HG02938 (cell line): Measurements from ENCODE around the gene TFEB.

Experiments used
- ATAC-seq: cut with Tn5 transposase; IDR thresholded peaks from one replicate; pipeline ENCODE4 v1.9.1; 2021; ENCODE audit warnings: mild to moderate bottlenecking, moderate library complexity; ENCODE audit not compliant: unreplicated experiment

TFEB gene

DNA sequence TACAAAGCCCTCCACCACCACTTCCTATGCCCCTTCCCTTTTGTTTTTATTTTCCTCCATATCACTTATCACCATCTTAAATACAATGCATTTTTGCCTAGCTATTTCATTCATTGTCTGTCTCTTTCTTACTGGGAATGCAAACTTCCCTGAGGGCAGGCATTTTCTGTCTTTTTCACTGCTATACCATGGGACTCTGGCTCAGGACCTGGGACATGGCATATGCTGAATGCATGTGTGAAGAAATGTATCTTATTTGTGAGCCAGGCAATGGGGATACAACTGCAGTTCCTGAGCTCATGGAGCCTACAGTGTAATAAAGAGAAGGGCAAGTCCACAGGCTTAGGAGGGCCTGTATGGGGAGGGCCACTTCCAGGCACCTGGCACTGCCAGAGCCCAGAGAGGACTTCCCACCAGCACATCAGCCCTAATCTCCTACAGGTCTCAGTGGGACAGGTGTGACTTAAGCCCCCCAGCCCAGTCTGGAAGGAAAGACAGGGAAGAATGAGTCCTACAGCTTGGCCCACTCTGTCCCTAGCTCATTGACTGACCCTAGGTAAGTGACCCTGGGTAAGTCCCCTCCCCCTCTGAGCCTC, 43.2 kb downstream of the TFEB start:
- no peak for ATAC-seq

DNA sequence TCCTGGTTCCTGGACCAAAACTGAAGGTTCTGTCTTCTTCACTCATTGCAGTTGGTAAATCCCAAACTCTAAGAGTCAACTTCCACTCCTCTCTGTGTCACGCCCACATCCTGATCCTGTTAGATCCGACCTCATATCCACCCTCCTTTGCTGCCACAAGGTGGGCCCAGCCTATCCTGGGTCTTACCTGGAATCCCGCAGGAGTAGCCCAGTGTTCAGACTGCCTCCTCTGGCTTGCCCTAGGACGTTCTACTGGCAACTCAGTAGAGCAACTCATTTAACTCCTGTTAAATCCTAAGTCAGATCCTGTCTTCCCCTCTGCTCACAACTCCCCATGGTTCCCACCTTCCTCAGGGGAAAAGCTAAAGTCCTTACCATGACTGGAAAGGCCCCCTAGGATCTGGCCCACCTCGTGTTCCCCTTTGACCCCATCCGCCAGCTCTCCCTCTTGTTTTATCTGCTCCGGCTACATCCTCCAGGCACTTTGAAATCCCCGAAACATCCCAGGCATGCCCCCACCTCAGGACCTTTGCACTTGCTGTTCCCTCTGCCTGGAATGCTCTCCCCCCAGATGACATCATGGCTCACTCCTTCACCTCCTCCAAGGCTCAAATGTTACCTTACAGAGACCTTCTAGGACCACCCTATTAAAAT, 43.9 kb downstream of the TFEB start:
- ATAC-seq, result no peak

DNA sequence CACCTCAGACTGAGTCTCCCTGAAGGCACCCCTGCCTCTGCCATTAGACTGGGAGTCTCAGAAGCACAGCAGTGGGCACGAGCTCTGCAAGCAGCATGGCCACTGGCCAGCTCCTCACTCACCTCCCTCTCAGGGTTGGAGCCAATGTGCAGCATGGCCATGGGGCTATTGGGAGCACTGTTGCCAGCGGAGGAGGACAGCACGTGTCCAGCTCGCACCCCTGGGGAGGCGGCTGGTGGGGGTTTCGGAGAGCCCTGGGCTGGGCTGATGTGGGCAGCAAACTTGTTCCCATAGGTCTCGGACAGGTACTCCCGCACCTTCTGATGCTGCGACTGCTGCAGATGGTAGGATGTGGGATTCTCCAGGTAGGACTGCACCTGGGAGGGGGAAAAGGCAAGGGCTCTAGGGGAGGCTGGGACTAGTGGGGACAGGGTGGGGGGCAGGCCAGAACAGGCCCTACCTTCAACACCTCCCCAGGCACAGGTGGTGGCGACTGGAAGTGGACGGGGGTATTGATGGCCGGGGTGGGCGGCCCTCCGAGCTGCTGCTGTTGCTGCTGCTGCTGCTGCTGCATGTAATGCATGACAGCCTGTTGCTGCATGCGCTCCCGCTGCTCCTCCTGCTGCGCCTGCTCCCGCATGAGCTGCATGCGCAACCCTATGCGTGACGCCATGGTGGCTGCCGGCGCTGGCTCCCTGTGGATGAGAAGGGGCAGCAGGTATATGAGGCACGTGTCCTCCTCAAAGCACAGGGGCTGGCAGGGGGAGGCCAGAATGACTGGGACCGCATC, 44.7 kb downstream of the TFEB start:
- ATAC-seq, result no peak

DNA sequence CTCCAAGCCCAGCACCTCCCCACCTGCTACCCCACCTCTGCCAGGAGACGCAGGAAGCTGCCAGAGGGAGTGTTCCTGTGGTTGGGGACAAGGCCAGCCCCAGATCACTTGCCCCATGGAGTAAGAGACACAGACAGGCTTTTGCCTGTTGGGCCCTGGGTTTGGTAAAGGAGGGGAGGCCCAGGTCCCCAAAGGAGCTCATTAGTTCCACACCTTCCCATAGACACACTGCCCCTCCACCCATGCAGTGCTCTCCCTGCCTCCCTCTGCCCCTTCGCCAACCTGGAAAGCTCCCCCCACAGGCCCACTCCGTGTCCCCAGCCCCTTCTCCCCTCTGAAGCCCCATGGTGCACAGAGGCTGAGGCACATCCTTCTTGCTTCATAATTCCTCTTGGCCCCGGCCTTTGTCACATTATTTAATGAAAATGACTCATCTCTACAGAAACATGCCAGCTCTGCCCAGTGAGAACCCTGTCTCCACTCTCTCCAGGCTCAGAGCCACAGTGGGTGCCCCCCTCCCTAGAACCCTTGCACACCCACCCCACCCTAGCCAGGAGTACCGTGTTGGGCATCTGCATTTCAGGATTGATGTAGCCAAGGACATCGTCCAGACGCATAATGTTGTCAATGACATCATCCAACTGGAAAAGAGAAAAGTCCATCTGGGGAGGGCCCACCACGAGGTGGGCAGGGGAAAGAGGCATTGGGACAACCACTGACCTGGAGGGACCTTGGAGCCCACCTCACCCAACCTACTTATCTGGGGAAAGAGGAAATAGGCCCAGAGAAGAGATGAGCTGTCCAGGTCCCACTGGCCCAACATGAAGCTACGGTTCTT, 46.0 kb downstream of the TFEB start:
- ATAC-seq, result no peak

DNA sequence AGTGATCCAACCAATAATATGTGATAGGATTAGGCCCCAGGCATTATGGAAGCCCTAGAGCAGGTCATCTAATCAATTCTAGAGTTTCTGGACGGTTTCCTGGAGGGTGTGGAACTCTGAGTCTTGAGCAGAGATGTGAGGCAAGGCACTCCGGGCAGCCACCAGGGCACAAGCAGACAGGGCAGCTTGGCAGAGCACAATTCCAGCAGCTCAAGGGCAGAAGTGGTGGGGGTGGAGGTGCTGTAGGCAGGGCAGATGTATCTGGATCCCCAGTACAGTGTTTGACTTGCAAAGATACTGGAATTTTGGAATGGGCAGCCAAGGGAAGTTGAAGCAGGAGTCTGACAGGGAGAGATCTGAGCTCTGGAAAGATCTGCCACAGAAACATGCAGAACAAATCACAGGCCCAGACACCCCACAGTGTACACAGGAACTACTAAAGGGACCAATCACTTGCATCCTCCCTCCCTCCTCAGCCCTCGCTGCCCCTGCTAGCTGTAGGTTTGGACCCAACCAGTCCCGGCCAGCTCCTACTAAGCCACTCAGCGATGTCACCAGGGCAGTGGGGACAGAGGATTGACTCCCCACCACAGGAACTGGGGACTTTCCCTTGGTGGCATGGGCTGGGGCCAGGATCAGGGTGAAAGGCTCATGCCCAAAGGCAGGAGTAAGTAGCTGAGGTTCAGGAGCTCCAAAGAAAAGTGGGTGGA, 47.0 kb downstream of the TFEB start:
- no peak for ATAC-seq

DNA sequence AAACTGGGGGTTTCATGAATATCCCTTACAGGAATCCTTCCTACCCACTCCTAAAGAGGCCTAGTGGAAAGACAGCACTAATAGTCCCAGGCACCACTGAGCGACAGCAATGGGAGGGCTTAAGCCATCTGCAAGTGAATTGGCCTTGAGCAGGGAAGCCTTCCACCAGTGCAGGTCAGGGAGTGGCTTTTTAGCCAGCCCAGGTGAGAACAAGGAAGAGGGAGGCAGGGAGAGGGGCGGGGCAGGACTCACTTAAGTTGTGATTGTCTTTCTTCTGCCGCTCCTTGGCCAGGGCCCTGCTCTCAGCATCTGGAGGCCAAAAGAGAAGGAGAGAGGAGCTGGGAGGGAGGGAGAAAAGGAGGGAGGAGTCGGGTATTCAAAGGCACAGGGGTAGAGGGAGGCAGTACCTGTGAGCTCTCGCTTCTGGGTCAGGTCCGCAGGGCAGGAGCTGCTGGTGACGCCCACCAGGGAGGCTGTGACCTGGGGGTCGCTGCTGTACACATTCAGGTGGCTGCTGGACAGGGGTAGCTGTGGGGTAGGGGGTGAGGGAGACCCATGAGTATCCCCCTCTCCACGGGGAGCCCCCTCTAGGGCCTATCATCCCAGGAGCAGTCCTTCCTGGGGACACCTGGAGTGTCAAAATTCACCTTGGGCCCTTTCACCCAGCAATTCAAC, 47.8 kb downstream of the TFEB start:
- no peak for ATAC-seq

DNA sequence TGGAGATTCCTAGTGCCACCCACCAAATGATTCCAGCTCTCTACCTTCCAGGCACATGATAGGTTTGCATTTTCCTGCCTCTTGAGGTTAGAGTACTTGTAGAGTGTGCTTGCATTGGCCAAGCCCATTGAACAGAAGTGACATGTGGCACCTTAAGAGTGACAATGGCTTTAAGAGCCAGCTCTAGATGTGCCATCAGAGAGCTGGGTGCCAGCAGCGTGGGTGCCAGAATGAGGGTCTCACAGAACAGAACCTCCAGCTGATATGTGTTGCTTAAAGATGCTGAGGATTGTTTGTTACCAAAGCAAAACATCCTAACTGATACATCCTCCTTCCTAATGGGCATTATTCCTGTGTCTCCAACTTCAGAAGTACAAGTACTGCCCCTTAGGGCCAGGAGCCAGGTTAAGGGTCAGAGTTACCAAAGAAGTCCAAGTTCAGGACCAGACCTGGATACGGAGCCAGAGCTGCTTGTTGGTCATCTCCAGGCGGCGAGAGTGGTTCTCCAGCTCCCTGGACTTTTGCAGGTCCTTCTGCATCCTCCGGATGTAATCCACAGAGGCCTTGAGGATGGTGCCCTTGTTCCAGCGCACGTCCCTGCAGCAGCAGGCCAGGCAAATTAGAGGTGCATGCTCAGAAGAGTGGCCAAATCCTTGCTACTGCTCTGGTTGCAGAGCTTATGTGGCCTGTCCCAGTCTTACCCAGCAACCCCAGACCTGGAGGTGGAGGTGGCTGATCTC, 49.6 kb downstream of the TFEB start:
- no peak for ATAC-seq

DNA sequence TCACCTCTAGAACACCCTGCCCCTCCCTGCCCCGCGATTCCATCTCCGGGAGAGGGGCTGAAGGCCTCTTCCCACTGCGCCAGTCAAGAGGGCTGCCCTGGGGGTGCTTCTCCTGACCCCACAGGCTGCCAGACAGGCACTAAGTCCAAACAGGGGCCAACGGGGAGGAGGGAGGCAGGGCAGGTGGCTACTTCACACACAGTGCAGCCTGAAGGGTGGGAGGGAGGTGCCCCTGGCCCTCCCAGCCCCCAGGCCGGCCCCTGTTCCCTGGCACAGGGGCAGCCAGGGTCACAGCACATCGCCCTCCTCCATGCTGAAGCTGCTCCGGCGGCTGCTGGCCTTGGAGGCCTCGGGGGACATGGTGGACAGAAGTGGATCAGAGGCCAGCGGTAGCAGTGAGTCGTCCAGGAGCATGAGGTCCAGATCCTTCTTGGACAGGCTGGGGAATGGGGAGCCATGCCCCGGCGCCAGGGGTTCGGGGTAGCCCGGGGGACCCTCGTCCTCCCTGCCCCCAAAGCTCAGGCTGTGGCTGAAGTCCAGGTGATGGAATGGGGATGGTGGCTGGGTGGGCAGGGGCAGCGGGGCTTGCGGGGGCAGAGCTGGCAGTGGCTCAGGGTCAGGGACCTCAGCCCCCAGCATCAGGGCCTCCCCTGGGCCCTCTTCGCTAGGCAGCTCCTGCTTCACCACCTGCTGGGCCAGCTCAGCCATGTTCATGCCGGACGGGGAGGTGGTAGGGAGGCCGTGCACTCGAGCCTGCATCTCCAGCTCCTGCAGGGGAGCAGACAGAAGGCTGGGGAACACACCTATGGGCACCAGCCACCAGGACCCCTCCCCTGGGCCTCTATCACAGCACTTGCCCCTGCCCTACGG, 50.9 kb downstream of the TFEB start:
- ATAC-seq, result no peak

DNA sequence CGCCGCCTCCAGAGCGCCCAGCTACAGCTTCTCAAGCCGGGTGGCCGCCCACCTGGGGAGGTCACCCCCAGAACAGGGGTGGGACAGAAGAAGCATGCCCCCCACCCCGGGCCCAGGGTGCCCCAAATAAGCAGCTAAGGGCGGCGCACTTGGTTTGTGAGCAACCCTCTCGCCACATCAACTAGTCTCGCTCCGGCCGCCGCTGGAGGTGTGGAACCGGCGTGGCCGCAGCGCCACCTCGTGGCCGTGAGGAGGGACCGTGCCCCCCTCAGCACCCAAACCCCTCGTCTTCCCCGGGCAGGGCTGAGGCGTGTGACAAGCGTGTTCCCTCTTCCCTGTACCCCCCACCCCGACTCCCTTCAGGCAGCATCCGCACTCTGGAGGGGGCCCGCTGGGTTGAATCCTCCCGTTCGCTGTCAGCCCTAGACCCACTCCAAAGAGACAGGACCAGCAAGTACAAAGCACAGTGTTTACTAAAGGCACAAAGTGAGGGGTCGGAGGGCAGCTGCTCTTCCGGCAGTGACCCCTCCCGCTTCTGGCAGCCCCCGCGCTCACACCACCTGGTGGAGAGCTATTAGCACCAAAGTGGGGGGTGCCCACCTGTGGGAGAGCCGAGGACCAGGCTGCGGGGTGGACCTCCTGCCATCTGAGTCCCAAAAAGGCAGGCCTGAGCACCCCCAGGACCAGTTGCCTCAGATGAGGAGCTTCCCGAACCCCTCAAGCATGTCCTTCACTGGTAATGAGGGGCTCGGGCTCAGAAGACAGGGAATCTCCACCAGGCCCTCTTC, 51.7 kb downstream of the TFEB start:
- ATAC-seq, result peak; percentile 40

DNA sequence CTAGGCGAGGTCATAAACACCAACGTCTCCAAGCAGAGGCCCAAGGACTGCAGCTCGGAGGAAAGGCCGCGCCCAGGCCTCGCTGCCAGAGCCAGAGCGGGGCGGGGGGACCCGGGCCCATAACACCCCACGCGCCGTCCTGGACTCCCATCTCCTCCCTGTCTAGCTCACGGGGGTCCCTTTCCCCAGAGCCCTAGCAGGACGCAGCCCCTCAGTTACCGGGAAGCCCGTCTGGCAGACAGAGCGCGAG, 52.2 kb downstream of the TFEB start:
- peak; percentile 18 for ATAC-seq

DNA sequence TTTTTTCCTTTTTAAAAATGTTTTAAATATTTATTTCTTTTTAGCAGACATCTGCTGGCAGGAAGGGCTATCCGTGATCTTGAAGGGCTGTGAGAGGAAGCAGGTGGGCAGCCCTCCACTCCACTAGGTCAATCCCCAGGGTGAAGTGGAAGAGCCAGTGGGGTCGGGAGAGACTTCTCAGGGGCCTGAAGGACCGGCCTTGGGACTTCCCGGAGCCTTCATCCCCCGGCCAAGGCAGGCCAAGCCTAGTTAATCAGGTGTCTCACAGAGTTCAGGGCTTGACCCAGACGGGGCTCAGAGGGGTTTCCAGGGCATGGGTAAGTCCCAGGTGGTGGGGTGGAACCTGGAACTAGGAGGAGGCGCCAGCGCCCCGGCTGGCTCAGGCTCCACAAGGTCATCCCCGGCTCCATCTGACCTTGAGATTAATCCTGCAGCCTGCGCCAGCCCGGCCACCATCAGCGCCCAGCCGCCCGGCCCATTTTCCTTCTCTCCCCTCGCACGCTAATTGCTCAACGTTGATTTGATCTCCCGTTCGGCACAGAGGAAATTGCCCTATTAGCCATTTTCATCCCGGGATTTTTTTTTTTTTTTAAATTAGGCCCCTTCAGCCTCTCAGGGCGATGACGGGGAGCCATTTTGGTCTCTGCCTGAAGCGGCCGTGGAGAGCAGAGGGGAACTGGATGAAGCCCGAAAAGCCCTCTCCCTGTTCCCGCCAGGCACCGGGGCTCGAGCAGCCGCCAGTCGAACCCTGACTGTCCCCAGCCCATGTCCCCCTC, 52.7 kb downstream of the TFEB start:
- no peak for ATAC-seq

DNA sequence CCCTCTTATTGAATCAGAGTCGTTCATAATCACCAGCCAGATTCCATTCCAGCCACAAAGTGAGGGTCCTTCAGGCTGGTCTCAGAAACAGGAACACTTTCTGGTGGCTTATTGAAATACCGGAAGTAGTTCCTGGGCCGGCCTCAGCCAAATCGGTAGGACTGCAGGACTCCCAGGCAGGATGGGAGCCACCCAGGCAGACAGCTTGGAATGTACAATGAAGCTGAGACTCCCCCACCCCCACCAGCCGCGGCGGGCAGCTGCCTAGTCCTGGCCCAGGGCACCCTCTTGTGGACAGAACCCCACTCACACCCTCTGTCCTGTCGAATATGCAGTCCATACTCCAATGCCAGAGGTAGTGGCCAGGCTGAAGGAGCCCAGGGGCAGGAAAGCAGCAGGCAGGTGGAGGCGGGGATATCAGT, 53.3 kb downstream of the TFEB start:
- no peak for ATAC-seq

DNA sequence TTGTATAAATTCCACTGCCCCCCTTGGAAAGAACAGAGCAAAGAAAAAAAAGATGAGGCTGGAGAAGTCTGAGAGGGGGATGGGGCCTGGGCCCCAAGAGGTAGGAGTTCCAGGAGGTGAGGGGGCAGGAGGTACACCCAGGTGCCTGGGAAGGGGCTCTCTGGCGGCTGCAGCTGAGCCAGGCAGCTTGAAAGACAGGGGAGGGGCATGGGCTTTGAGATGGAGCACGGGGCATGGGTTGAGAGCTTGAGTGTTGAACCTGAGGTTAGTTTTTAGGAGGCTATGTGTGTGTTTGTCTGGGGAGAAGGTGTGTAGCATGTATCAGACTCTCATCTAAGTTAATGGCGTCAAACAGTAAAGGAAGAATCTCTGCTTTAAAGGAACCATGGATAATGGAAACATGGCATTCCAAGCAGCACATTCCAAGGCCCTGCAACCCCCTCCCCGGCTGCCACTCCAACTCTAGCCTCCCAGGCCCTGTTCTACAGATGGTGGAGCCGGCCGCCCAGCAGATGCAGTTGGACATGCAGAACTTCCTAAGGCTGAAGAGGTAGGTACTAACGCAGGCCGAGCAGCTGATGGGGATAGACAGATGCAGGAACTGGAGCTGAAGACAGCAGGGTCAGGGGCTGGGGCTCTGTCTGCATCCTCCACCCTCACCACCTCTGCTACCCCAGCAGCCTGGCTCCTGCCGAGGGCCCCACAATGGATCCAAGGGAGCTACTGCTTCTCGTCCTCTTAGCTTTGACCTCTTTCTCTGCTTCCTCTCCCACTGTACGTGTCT, 55.0 kb downstream of the TFEB start:
- ATAC-seq, result no peak

DNA sequence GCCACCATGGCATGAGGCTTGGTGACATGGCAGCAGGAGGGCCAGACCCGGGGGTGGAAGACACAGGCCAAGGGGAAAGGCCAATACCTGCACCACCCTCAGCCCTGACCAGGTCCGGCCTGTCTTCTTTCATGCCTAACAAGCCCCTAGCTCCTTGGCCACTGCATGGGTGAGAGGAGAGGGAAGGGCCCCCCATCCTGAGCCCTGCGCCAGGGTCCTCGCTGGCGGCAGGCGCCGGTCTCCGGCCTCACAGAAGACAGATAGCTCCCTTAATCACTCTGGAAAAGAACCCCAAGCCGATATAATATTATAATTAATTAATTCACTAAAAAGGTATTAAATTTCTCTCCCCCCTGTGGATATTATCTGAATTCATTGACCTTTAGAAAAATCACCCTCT, 55.7 kb downstream of the TFEB start:
- no peak for ATAC-seq

DNA sequence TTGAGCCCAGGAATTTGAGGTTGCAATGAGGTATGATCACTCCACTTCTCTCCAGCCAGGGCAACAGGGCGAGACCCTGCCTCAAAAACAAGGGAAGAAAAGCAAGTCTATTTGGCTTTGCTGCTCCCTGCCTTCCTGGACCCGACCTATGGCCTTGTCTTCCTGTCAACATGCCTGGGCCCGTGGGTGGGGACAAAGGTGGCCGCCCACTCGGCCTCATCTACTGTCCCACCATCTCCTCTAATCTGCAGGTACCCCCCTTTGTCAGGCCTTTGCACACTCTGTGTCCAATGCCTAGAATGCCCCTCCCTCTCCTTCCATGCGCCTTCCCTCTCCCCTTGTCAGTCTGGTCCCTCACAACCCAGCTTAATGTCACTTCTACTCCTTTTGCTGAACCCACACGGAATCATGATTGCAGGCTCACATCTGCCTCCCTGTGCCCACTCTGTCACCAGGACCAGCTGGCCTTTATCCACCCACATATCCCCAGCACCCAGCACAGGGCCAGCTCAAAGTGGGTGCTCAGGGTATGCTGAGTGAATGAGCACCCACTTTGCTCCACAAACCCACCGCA, 56.8 kb downstream of the TFEB start:
- ATAC-seq, result no peak
